ENCODE data around the gene ABLIM2.

The ABLIM2 gene

DNA sequence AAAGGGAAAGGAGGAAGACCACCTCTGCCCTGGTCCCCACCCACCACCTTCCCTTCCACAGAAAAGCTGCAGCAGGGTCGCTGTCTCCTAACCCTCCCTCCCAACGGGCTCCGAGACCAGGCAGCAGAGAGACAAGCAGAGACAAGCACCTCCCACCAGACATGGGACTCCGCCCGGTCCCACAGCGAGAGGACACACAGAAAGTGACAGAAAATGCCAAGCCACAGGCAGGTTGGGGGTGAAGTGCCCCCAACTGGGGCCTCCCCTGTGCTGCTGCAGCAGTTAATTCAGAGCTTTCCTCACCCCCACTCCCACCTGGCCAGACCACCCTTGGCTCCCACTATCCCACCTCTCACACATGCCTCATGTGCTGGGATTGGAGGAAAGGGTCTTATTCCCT, 154.5 kb downstream of the ABLIM2 start:
- no peak for DNase-seq

DNA sequence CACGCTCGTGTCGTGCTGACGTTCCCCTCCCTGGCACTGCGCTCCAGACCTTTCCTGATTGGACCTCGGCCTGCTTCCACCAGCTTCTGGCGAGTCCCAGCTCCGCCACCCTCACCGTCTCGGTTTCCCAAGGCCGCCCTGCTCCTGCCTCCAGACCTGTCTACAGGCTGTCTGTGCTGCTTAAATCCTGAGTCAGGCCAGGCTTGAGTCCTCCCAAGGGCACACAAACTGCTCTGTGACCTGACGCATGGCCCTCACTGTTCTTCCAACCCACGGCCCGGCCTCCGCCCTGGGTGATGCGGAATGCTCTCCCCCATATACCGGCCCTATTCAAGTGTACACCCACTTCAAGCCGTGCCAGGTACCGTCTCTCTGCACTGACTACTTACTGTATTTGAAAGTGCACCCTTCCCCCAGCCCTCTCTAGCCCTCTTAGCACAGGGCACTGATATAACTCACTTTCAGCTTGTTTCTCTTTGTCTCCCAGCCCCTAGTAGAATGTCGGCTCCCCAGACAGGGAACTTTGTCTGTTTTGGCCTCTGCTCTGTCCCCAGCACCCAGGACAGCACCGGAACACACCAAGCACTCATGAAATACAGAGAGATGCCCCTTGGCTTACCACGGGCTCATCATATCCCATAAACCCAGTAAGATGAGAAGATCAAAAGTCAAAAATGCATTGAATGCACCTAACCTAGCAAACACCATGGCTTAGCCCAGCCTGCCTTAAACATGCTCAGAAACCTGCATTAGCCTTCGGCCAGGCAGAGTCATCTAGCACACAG, 155.9 kb downstream of the ABLIM2 start:
- DNase-seq: no peak

GRCh38 chr4:8001564-8002355, 156.9 kb downstream of the ABLIM2 start:
- no peak for DNase-seq

GRCh38 chr4:8000721-8001491, 157.7 kb downstream of the ABLIM2 start:
- no peak for DNase-seq

- no peak for DNase-seq
These were observed 158.4 kb downstream of the ABLIM2 start for GRCh38 chr4:8000247-8000646.

- DNase-seq: no peak
These were observed 158.9 kb downstream of the ABLIM2 start for GRCh38 chr4:7999695-8000094.

GRCh38 chr4:7999279-7999678, 159.3 kb downstream of the ABLIM2 start:
- no peak for DNase-seq

DNA sequence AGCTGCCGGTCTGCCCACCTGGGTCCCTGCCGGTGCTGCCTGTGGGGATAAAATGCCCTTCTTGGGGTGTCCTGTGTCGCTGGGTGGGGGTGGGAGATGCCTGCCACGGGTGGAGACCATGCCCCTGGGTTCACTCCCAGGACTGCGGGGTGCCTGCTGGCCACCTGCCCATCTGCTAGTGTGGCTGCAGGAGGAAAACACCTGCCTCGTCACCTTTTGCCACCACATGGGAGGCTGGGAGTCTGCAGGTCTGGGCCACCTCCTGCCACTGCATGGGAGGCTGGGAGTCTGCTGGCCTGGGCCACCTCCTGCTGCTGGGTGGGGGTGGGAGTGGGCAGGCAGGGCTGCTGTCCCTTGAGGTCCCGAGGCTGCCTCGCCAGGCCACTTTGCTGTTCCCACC, 160.2 kb downstream of the ABLIM2 start:
- DNase-seq: no peak

- DNase-seq: no peak
These were observed 162.7 kb downstream of the ABLIM2 start for GRCh38 chr4:7995866-7996265.

- DNase-seq: no peak
These were observed 163.5 kb downstream of the ABLIM2 start for GRCh38 chr4:7995135-7995534.

DNA sequence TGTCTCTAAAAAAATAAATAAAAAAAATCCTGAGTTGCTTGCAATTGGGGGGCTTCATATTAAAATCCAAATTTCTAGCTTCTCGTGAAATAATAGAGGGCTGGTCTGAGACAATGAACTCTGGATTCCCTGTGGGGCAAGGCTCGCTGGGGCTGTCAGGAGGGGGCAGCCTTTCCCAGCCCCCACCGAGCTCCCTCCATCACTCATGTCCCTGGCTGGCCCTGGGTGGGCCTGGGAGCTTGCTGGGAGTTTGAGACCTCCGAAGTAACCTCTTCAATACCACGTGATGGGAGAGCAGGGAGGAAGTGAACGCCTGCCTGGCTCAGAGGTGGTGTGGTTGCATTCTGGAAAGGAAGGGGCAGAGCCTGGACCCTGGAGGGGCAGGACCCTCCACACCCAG, 164.9 kb downstream of the ABLIM2 start:
- no peak for DNase-seq

- DNase-seq: no peak
These were observed 165.8 kb downstream of the ABLIM2 start for GRCh38 chr4:7992846-7993245.

DNA sequence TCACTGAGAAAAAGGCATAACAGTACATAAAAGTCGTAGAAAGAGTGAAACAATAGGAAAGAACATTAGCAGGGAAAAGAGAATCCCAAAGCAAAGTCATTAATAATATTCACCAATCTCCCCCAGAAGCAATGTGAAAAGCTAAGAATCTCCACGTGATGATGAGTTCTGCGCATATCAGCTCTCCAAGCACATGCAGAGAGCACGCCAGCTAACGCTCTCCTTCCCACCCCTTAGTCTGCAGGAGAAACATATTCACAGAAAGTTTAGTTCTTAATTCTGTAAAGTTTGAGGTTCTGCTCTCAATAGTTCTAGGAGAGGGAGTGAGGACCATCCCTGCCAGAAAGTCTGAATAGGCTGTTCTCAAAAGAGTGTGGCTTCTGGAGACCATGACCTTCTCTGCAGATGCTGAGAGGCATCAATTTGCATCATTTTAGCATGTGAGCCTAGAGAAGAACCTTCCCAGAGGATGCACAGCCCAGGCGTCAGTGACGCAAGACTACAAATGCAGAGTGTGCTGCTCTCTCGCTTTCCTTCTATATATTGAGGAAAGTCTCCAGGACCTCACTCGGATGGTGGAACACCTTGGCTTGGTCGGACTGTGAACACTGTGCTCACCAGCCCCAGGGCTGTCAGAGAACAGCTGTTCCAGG, 167.7 kb downstream of the ABLIM2 start:
- no peak for DNase-seq

DNA sequence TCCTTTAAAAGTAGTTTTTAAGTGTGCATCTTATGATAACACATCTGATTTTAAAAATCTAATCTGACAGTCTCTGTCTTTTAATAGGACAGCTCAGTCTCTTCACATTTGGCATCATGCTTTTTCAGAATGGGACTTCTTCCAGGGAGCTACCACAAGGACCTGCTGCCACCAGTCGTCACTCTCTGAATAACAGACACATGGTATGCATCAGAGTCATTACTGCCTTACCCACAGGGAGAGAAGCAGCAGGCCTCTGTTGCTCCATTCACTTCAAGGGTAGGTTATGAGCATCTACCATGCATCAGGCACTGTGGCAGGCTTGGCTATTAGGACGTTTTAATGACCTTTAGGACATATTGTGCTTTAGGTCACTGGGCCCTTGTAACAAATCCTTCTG, 169.0 kb downstream of the ABLIM2 start:
- no peak for DNase-seq

GRCh38 chr4:7988437-7988836, 170.2 kb downstream of the ABLIM2 start:
- DNase-seq: no peak

DNA sequence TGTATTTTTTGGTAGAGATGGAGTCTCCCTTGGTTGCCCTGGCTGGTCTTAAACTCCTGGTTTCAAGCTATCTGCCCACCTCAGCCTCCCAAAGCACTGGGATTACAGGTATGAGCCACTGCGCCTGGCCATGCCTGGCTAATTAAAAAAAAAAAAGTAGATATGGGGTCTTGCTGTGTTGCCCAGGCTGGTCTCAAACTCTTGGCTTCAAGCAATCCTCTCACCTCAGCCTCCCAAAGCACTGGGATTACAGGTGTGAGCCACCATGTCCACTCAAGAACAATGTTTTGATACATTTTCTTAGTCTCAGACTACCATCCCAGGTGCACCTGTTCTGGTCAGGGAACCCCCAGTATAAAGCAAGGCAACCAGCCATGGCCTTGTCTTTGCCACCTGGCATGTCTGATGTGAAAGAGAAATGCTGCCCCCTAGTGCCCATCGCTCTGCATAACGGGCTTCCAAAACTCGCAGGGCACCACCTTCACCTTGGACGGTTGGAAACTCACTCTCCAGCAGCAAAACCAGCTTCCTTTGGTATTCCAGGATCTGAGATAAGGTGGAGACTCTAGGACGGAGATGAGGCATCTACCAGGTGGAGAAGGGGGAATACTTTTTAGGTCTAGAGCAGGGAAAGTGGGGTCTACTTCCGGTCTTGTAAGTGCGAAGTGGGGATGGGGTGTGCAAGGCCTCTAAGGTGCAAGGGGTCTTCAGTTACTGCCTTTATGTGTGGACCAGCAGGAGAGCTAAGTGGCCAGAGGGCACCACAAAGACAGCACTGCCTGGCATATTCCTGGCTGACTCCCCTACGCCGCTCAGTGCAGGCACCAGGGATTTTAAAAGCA, 171.2 kb downstream of the ABLIM2 start:
- DNase-seq: peak; percentile 58

DNA sequence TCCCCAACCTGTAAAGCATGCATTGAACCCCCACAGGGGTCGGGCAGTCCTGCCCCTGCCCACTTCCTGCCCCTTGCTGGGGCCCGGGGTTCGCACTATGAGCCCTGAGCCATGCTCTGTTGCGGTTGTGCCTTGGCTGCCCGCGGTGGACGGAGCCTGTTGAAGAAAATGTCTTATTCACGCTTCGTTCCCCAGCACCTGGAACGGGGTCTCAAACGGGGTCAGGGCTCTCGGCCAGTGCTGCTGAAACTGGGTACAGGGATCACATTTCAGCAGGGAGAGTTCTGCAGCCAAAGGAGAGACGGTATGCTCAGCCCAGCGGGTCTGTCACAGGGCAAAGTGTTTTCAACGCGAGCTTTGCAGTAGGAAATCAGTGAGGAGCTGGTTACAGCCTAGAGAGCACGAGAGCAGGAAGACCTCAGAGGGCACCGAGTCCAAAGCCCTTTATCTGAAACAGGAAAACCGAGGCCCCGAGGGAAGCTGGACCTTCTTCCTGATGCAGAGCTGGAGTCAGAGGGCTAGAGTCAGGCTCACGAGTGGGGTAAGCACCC, 172.6 kb downstream of the ABLIM2 start:
- peak; percentile 48 for DNase-seq

DNA sequence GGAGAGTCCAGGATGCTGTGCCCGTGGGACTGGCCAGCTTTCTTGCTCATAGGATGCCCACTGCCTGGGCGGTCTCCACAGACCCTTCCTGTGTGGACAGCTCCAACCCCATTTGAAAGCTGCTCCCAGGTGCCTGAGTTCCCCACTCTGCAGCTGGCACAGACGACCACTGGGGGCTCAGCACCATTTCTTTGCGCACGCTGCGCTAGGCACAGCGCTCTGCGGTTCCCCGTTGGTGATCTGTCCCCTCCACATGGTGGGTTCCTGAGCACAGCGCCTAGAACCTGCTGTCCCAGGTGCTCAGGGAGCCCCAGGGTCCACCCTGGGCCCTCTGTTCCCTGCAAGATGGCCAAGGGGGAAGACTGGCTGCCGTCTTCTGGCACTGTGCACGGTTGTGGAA, 173.5 kb downstream of the ABLIM2 start:
- no peak for DNase-seq

GRCh38 chr4:7984286-7984925, 174.2 kb downstream of the ABLIM2 start:
- no peak for DNase-seq

- DNase-seq: no peak
These were observed 175.3 kb downstream of the ABLIM2 start for GRCh38 chr4:7983296-7983695.
